HEK293 (cell line): Measurements from ENCODE around the gene CCDC63.
A peak's percentile ranks its signal among the peaks of the same experiment; 100 is the strongest.

Experiments used
- CTCF ChIA-PET: fragments of 350-600 bp; formaldehyde crosslinking; extraction: SDS; loops from one replicate; lab custom pipeline; 2021; ENCODE audit warnings: antibody characterized with exemption; lab: Yijun Ruan, JAX
- POLR2A ChIA-PET: fragments of 300-600 bp; formaldehyde crosslinking; extraction: SDS; loops from one replicate; lab custom pipeline; 2020; ENCODE audit warnings: antibody characterized with exemption, inconsistent platforms; lab: Yijun Ruan, JAX
- H3K27ac ChIP-seq: fragments of 200-500 bp; sonication (Bioruptor generic); 2 replicates; pipeline ENCODE4 v1.5.1; 2014; ENCODE audit warnings: low read depth, low read length, control low read depth, inconsistent platforms; ENCODE audit errors: extremely low read depth
- H3K36me3 ChIP-seq, 2 experiments: fragments of 200-500 bp in 1 of 2; sonication (Bioruptor generic) in 1 of 2; 1 replicate in 1 of 2; 2 replicates in 1 of 2; pipeline ENCODE4 v1.5.1; 2014 to 2017; ENCODE audit warnings: inconsistent platforms in 2 of 2, low read length in 2 of 2; ENCODE audit not compliant: control insufficient read depth in 2 of 2, insufficient read depth in 1 of 2
- H3K4me1 ChIP-seq: fragments of 200-500 bp; sonication (Bioruptor generic); 2 replicates; pipeline ENCODE4 v1.5.1; 2014; ENCODE audit warnings: mild to moderate bottlenecking, low read length, inconsistent platforms; ENCODE audit not compliant: control insufficient read depth, insufficient read depth
- H3K4me3 ChIP-seq: 2 replicates; pipeline ENCODE4 v1.5.1; 2011; ENCODE audit warnings: low read depth, mild to moderate bottlenecking, control low read depth, low read length, moderate library complexity
- H3K9me3 ChIP-seq: fragments of 200-500 bp; sonication (Bioruptor generic); 2 replicates; pipeline ENCODE4 v1.5.1; 2014; ENCODE audit warnings: low read depth, low read length, inconsistent platforms; ENCODE audit not compliant: control insufficient read depth, insufficient read depth
- GLI2 ChIP-seq: fragments of 450-650 bp; formaldehyde crosslinking; IDR thresholded peaks from 2 replicates; pipeline ENCODE4; 2017; ENCODE audit warnings: missing biosample characterization, missing genetic modification characterization, low read depth, borderline replicate concordance
- HOXD13 ChIP-seq: sonication (generic); formaldehyde crosslinking; IDR thresholded peaks from 2 replicates; pipeline ENCODE4 v1.8.0; 2022; ENCODE audit warnings: missing genetic modification reagents, borderline replicate concordance
- KLF17 ChIP-seq: fragments of 450-650 bp; formaldehyde crosslinking; IDR thresholded peaks from 2 replicates; pipeline ENCODE4 v1.5.1; 2016; ENCODE audit warnings: missing biosample characterization, missing genetic modification characterization
- KLF7 ChIP-seq: fragments of 450-650 bp; formaldehyde crosslinking; IDR thresholded peaks from 2 replicates; pipeline ENCODE4 v1.5.1; 2016; ENCODE audit warnings: missing biosample characterization, missing genetic modification characterization, borderline replicate concordance
- MYNN ChIP-seq: fragments of 450-650 bp; formaldehyde crosslinking; IDR thresholded peaks from 2 replicates; pipeline ENCODE4 v1.5.1; 2016; ENCODE audit warnings: missing biosample characterization, missing genetic modification characterization, borderline replicate concordance
- SCRT1 ChIP-seq: fragments of 450-650 bp; formaldehyde crosslinking; IDR thresholded peaks from 2 replicates; pipeline ENCODE4 v1.5.1; 2016; ENCODE audit warnings: missing biosample characterization, missing genetic modification characterization, borderline replicate concordance
- SCRT2 ChIP-seq: fragments of 450-650 bp; formaldehyde crosslinking; IDR thresholded peaks from 2 replicates; pipeline ENCODE4 v1.5.1; 2016; ENCODE audit warnings: missing biosample characterization, missing genetic modification characterization
- SP2 ChIP-seq: fragments of 450-650 bp; formaldehyde crosslinking; IDR thresholded peaks from 2 replicates; pipeline ENCODE4 v1.5.1; 2016; ENCODE audit warnings: missing biosample characterization, missing genetic modification characterization
- SP7 ChIP-seq: fragments of 450-650 bp; formaldehyde crosslinking; IDR thresholded peaks from 2 replicates; pipeline ENCODE4 v1.5.1; 2016; ENCODE audit warnings: missing biosample characterization, missing genetic modification characterization
- ZBTB7A ChIP-seq: fragments of 450-650 bp; formaldehyde crosslinking; IDR thresholded peaks from 2 replicates; pipeline ENCODE4 v1.5.1; 2016; ENCODE audit warnings: low read depth, missing biosample characterization, missing genetic modification characterization
- ZIC2 ChIP-seq: fragments of 450-650 bp; formaldehyde crosslinking; IDR thresholded peaks from 2 replicates; pipeline ENCODE4 v1.5.1; 2016; ENCODE audit warnings: missing biosample characterization, missing genetic modification characterization
- ZNF133 ChIP-seq: fragments of 450-650 bp; formaldehyde crosslinking; IDR thresholded peaks from 2 replicates; pipeline ENCODE4 v1.5.1; 2016; ENCODE audit warnings: missing biosample characterization, missing genetic modification characterization
- ZNF155 ChIP-seq: fragments of 450-650 bp; formaldehyde crosslinking; IDR thresholded peaks from 2 replicates; pipeline ENCODE4 v1.5.1; 2016; ENCODE audit warnings: missing biosample characterization, missing genetic modification characterization
- ZNF2 ChIP-seq: fragments of 450-650 bp; formaldehyde crosslinking; IDR thresholded peaks from 2 replicates; pipeline ENCODE4 v1.5.1; 2016; ENCODE audit warnings: missing biosample characterization, missing genetic modification characterization
- ZNF23 ChIP-seq: fragments of 450-650 bp; formaldehyde crosslinking; IDR thresholded peaks from 2 replicates; pipeline ENCODE4 v1.5.1; 2016; ENCODE audit warnings: missing biosample characterization, missing genetic modification characterization, borderline replicate concordance
- ZNF354C ChIP-seq: fragments of 450-650 bp; formaldehyde crosslinking; IDR thresholded peaks from 2 replicates; pipeline ENCODE4 v1.5.1; 2016; ENCODE audit warnings: missing biosample characterization, missing genetic modification characterization, low read depth, borderline replicate concordance
- ZNF398 ChIP-seq: fragments of 450-650 bp; formaldehyde crosslinking; IDR thresholded peaks from 2 replicates; pipeline ENCODE4 v1.5.1; 2017; ENCODE audit warnings: missing biosample characterization, missing genetic modification characterization
- ZNF416 ChIP-seq: fragments of 450-650 bp; formaldehyde crosslinking; IDR thresholded peaks from 2 replicates; pipeline ENCODE4 v1.5.1; 2016; ENCODE audit warnings: missing biosample characterization, missing genetic modification characterization
- ZNF426 ChIP-seq: fragments of 450-650 bp; formaldehyde crosslinking; IDR thresholded peaks from 2 replicates; pipeline ENCODE4 v1.5.1; 2017; ENCODE audit warnings: missing biosample characterization, missing genetic modification characterization, mild to moderate bottlenecking, inconsistent platforms, moderate library complexity
- ZNF501 ChIP-seq: fragments of 450-650 bp; formaldehyde crosslinking; IDR thresholded peaks from 2 replicates; pipeline ENCODE4 v1.5.1; 2016; ENCODE audit warnings: missing biosample characterization, missing genetic modification characterization
- ZNF623 ChIP-seq: fragments of 450-650 bp; formaldehyde crosslinking; IDR thresholded peaks from 2 replicates; pipeline ENCODE4 v1.5.1; 2016; ENCODE audit warnings: missing biosample characterization, missing genetic modification characterization
- ZNF629 ChIP-seq: fragments of 450-650 bp; formaldehyde crosslinking; IDR thresholded peaks from 2 replicates; pipeline ENCODE4 v1.5.1; 2017; ENCODE audit warnings: missing biosample characterization, missing genetic modification characterization
- ZNF747 ChIP-seq: fragments of 450-650 bp; formaldehyde crosslinking; IDR thresholded peaks from 2 replicates; pipeline ENCODE4 v1.5.1; 2016; ENCODE audit warnings: missing biosample characterization, missing genetic modification characterization
- ZSCAN30 ChIP-seq: fragments of 450-650 bp; IDR thresholded peaks from 2 replicates; pipeline ENCODE4 v1.5.1; 2018; ENCODE audit warnings: missing biosample characterization, mild to moderate bottlenecking, missing genetic modification characterization, moderate library complexity
- TF ChIP-seq, protein P1 (sequence below): fragments of 450-650 bp; formaldehyde crosslinking; IDR thresholded peaks from 2 replicates; pipeline ENCODE4 v1.5.1; 2016; ENCODE audit warnings: missing biosample characterization, missing genetic modification characterization
- TF ChIP-seq, protein P2 (sequence below): fragments of 450-650 bp; formaldehyde crosslinking; IDR thresholded peaks from 2 replicates; pipeline ENCODE4 v1.5.1; 2016; ENCODE audit warnings: missing biosample characterization, missing genetic modification characterization
- TF ChIP-seq, protein P3 (sequence below): fragments of 450-650 bp; formaldehyde crosslinking; IDR thresholded peaks from 2 replicates; pipeline ENCODE4 v1.5.1; 2016; ENCODE audit warnings: missing biosample characterization, missing genetic modification characterization

The CCDC63 gene

GRCh38 chr12:110889361-110889760, 42.6 kb downstream of the CCDC63 start:
- no peaks in the 10 kb centered on the region for H3K36me3 ChIP-seq
- no peaks in the 10 kb centered on the region for H3K9me3 ChIP-seq
- H3K4me1 ChIP-seq, result no peaks in the 10 kb centered on the region
- CTCF ChIA-PET, result interaction anchor here (0.7 to 1.1 kb wide), 2 partner anchors 415 to 548 kb away, joined by 3 to 6 read pairs; no protein-coding TSS in a partner anchor
- TF ChIP-seq ZNF623 (tag by site-specific recombination) (peak; percentile 61), ZBTB7A (tag by site-specific recombination) (no peak)
- TF ChIP-seq, all 188 proteins: peak for 1
- POLR2A ChIA-PET, result no interaction called here
- Histone ChIP-seq H3K27ac (no peak overlapping the region), H3K4me3 (no peak overlapping the region)

DNA sequence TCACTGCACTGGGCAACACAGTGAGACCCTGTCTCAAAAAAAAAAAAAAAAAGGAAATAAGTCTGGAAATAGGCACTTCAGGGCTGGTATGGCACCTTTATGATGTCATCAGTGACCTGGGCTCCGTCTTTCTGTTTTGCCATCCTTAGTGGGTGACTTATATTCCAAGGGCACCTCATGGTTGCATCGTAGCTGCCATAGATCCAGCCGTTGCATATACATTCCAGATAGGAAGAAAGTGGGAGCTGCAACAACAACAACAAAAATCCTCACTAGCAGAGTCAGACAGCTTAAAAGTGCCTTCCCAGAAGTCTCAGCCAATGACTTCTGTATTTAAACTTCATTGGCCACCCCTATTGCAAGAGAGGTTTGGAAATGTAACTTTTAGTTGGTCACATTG, 47.2 kb downstream of the CCDC63 start:
- ChIA-PET POLR2A (interaction anchor here (0.6 kb wide), 1 partner anchor 141 kb away, joined by 6 read pairs; no protein-coding TSS in a partner anchor), CTCF (interaction anchor here (0.6 to 3.5 kb wide), 25 partner anchors 10 to 1067 kb away, joined by 3 to 28 read pairs (median 4); partner anchors contain the start of gene CCDC63)
- Histone ChIP-seq H3K9me3 (no peaks in the 10 kb centered on the region), H3K27ac (no peak overlapping the region), H3K4me1 (no peaks in the 10 kb centered on the region), H3K36me3 (no peaks in the 10 kb centered on the region), H3K4me3 (no peak overlapping the region)
- TF ChIP-seq SCRT2 (tag by site-specific recombination), result no peak
- peak; percentile 26; the same call in 1 of the 2 replicates for TF ChIP-seq SP7 (tag by site-specific recombination)
- no peak for TF ChIP-seq GLI2 (tag by site-specific recombination)
- TF ChIP-seq, protein P1, sequence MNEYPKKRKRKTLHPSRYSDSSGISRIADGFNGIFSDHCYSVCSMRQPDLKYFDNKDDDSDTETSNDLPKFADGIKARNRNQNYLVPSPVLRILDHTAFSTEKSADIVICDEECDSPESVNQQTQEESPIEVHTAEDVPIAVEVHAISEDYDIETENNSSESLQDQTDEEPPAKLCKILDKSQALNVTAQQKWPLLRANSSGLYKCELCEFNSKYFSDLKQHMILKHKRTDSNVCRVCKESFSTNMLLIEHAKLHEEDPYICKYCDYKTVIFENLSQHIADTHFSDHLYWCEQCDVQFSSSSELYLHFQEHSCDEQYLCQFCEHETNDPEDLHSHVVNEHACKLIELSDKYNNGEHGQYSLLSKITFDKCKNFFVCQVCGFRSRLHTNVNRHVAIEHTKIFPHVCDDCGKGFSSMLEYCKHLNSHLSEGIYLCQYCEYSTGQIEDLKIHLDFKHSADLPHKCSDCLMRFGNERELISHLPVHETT (tag by site-specific recombination), result 0 out of 2 replicates have a peak, but pooled peaks have one; percentile 30
- TF ChIP-seq SP2, result no peak
- no peak for TF ChIP-seq ZNF416 (tag by site-specific recombination)
- TF ChIP-seq, protein P2, sequence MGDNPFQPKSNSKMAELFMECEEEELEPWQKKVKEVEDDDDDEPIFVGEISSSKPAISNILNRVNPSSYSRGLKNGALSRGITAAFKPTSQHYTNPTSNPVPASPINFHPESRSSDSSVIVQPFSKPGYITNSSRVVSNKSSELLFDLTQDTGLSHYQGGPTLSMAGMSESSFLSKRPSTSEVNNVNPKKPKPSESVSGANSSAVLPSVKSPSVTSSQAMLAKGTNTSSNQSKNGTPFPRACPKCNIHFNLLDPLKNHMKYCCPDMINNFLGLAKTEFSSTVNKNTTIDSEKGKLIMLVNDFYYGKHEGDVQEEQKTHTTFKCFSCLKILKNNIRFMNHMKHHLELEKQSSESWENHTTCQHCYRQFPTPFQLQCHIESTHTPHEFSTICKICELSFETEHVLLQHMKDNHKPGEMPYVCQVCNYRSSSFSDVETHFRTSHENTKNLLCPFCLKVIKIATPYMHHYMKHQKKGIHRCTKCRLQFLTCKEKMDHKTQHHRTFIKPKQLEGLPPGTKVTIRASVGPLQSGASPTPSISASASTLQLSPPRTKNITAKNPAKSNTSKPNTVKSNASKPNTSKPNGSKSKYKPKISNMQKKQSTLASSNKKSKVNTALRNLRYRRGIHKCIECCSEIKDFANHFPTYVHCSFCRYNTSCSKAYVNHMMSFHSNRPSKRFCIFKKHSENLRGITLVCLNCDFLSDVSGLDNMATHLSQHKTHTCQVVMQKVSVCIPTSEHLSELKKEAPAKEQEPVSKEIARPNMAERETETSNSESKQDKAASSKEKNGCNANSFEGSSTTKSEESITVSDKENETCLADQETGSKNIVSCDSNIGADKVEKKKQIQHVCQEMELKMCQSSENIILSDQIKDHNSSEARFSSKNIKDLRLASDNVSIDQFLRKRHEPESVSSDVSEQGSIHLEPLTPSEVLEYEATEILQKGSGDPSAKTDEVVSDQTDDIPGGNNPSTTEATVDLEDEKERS (tag by site-specific recombination), result peak; percentile 96
- TF ChIP-seq MYNN (tag by site-specific recombination), result no peak
- no peak for TF ChIP-seq HOXD13
- 0 out of 2 replicates have a peak, but pooled peaks have one; percentile 17 for TF ChIP-seq KLF17 (tag by site-specific recombination)
- no peak for TF ChIP-seq ZNF155 (tag by site-specific recombination)
- no peak for TF ChIP-seq KLF7 (tag by site-specific recombination)
- TF ChIP-seq ZNF2 (tag by site-specific recombination), result no peak
- no peak for TF ChIP-seq ZIC2 (tag by site-specific recombination)
- TF ChIP-seq ZNF133 (tag by site-specific recombination), result no peak
- no peak for TF ChIP-seq ZBTB7A (tag by site-specific recombination)
- no peak for TF ChIP-seq ZSCAN30 (tag by site-specific recombination)
- TF ChIP-seq ZNF23, result no peak
- TF ChIP-seq ZNF501 (tag by site-specific recombination), result no peak
- TF ChIP-seq ZNF398 (tag by site-specific recombination), result no peak
- TF ChIP-seq, protein P3, sequence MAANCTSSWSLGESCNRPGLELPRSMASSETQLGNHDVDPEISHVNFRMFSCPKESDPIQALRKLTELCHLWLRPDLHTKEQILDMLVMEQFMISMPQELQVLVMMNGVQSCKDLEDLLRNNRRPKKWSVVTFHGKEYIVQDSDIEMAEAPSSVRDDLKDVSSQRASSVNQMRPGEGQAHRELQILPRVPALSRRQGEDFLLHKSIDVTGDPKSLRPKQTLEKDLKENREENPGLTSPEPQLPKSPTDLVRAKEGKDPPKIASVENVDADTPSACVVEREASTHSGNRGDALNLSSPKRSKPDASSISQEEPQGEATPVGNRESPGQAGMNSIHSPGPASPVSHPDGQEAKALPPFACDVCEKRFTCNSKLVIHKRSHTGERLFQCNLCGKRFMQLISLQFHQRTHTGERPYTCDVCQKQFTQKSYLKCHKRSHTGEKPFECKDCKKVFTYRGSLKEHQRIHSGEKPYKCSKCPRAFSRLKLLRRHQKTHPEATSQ, result 0 out of 2 replicates have a peak, but pooled peaks have one; percentile 70
- no peak for TF ChIP-seq SCRT1 (tag by site-specific recombination)
- TF ChIP-seq ZNF426 (tag by site-specific recombination), result no peak
- peak; percentile 33; the same call in 1 of the 2 replicates for TF ChIP-seq ZNF629 (tag by site-specific recombination)
- no peak for TF ChIP-seq ZNF747 (tag by site-specific recombination)
- no peak for TF ChIP-seq ZNF354C (tag by site-specific recombination)
